ENCODE data around the gene PPM1N.
A peak's percentile ranks its signal among the peaks of the same experiment; 100 is the strongest.

The PPM1N gene

DNA sequence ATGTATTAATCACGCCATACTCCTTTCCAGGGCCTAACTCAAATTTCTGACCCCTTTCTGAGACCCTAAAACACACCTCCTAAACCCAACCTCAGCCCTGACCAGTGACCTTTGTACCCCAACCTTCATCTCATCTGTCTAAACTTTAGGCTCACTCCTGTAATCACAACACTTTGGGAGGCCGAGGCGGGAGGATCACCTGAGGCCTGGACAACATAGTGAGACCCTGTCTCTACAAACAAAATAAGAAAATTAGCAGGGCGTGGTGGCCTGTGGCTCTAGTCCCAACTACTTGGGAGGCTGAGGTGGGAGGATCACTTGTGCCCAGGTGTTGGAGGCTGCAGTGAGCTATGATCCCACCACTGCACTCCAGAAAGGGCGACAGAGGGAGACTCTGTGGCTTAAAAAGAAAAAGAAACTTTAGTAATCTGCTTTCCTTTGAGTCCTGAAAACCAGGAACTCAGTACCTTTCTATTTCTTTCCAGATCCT lies 6.1 kb upstream of the PPM1N start:
- no peak for DNase-seq (ENCODE audit: low read depth in 2 of 2)

DNA sequence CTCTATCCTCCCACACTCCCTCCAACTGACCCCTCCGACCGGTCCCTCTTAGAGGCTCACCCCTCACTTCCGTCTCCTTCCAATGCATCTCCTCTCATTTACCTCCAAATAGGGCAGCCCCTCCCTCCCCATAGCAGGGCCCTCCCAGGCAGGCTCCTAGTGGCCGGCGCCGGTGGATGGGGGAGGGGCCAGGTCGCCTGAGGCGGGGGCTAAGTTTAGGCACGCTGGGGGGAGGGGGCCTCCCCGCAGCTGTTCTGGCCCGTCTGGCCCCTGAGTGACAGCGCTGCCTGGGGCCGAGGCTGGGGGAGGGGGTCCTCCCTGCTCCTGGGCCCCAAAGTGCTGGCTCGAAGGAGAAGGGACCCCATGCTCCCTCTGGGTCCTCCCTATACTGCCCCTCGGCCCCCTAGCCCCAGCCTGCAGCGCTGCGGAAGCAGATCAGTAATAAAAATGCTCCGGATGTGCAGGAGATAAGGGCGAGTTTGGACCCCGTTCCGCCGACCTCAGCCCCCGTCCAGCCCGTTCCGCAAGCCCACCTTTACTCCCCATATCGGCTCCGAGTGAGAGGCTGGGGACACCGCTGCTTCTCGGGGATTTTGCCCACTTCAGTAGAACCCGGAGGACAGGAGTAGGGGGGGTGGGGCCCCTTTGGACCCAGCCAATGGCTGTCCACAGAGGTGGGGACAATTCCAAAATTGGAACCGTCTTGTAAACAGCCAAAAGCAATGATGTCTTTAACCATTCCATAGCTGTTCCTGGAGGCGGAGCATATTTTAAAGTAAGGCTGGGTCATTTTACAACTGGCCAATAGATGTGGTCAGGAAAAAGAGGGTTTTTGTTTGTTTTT lies 5.4 kb upstream of the PPM1N start:
- no peak for DNase-seq (ENCODE audit: low read depth in 2 of 2)

DNA sequence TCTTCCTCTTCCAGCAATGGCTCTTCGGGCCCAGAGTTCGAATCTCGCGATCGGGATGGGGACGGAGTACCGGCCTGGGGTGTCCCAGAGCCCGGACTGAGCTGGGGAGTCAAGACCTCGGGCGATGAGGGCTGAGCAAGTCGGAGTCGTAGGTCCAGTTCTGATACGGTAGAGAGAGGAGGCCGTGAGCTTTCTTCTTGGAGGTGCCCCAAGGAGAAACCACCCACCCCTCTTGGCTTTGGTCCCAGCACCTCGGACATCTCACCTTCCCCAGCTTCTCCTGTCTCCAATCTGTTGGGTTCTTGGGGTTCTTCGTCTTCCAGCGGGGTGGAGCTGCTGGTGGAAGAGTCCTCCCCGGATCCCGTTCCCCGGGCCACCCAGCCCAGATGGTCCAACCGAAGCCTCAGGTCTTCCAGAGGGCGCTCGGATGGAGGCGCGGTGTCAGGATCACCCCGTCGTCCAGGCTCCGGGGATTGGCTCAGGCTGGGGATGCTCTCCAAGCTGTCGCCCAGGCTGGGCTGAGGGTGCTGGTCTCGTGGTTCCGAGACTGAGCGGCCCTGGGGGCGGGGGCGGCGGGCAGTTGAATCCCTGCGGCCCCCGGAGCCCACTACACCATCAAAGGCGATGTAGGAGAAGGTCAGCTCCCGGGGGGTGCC lies 3.9 kb upstream of the PPM1N start:
- no peak for DNase-seq (ENCODE audit: low read depth in 2 of 2)

DNA sequence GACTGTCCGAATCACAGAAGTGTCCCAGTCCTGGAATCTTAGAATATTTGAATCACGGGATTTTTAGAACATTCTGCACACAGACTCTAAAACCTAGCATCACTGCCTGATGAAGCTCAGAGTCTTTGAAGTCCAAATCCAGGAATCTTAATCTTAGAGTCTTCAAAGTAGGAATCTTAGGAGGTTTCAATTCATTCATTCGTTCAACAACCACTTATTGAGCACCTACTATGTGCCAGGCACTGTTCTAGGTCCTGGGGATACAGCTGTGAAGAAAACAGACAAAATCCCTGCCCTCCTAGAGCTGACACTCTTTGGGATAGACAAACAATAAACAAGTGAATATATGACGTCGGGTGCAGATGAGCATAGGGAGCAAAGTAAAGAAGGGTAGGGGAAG lies 3.1 kb upstream of the PPM1N start:
- no peak for DNase-seq (ENCODE audit: low read depth in 2 of 2)

DNA sequence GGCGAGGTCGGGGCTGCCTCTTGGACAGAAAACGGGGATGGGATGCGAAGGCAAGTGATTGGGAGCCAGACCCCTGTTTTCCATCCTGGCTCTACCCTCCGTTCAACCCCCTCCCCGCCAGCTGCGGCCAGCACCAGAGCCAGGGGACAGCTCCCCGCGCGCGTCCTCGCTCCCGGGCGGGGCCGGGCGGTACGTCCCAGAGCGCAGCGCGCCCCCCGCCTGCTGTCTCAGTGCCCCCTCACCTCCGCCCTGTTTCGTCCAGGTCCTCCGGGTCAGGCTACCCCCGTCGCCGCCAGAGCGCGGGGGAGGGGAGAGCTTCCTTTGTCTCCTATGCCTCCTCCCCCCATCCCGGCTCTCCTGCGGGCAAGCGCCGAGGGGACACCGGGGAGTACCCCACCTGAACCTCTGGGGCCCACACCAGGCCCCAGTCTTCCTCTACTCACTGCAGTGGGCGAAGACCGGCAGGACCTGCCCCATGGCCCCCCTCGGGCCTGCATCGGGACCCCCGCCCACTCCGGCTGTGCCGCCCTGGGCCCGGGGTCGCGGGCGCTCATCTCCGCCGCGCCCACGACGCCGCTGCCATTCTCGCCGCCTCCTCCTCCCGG lies 1.8 kb upstream of the PPM1N start:
- no peak for DNase-seq (ENCODE audit: low read depth in 2 of 2)

DNA sequence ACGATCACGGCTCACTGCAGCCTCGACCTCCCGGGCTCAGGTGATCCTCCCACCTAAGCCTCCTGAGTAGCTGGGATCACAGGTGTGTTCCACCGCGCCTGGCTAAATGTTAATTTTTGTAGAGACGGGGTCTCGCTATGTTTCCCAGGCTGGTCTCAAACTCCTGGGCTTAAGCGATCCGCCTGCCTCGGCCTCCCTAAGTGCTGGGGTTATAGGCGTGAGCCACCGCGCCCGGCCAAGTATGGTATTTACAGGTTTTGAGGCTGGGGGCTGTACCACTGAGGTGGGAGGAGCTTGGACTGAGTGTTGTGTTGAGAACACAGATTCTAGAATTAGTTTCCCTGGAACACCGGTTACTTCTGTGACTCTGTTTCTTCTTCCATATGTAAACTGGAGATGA lies 452 bp upstream of the PPM1N start:
- DNase-seq (ENCODE audit: low read depth in 2 of 2) = no peak

DNA sequence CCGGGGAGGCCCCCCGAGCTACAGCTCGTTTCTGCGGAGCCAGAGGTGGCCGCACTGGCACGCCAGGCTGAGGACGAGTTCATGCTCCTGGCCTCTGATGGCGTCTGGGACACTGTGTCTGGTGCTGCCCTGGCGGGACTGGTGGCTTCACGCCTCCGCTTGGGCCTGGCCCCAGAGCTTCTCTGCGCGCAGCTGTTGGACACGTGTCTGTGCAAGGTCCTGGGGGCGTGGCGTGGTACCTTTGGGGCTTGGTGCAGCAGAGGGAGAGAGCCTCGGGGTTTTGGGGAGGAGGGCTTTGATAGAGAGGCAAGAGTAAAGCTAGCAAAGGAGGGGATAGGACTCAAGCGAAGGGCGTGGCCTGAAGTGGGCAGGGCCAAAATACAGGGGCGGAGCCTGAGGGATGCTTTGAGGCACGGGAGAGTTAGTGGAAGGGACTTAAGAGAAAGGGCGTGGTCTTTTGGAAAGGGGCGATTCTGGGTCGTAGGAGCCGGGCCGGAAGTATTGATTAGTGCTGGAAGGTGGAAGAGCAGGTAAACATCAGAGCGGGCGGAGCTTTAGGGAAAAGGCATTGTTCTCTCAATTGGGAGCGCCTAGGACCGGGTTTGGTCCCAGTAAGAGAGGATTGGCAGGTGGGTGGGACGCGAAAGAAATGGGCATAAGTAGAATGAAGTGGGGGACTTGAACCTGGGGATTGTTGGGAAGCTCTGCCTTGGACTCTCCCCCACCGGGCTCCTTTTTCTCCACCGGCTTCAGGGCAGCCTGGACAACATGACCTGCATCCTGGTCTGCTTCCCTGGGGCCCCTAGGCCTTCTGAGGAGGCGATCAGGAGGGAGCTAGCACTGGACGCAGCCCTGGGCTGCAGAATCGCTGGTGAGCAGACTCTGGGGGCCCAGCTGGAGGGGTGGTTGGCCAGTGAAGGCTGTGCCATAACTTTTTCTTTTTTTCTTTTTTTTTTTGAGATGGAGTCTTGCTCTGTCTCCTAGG lies 1.2 kb downstream of the PPM1N start:
- DNase-seq (ENCODE audit: low read depth in 2 of 2) = peak; percentile 53 to 54

DNA sequence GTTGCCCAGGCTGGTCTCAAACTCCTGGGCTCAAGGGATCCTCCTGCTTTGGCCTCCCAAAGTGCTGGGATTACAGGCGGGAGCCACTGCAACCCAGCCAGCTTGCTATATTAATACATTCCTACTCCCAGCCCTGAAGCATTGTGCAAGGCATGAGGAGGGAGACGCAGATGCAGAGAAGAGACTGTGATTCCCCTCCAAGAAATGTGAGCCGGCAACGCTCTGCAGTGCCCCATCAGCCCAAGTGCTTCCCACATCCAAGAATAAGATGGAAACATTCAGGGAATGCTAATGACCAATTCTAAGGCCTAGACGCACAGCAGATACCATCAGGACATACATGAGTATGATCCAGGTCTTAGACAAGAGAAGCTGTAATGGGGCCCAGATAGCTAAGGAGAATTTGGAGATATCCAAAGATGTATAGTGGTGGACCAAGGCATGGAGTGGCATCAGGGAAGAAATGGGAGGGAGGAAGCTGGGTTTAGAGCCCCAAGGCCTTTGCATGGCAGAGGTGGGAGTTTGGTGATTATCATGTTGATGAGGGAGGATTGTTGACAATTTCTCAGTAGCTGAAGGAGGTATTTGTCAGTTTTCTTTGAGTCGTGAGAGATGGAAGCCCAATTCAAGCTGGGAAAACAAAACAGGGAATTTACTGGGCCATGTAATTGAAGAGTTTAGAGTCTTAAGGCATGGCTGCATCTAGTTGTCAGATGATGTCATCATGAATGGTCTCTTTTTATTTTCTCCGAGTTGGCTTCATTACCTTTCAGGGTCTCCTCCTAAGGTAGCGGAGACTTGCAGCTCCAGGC lies 2.9 kb downstream of the PPM1N start:
- no peak for DNase-seq (ENCODE audit: low read depth in 2 of 2)

DNA sequence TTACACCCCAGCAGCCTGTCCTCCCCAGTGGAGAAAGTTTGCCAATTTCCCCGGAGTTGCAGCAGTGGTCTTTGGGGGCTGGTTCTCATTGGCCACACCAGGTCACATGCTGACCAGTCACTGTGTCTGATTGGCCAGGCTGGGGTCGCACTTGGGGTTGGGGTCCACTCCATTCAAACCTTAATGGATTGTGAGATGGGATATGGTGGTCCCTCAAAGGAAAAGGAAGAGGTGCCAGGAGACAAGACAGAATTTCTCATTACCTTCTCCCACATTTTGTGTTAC lies 3.4 kb downstream of the PPM1N start:
- DNase-seq (ENCODE audit: low read depth in 2 of 2) = no peak

DNA sequence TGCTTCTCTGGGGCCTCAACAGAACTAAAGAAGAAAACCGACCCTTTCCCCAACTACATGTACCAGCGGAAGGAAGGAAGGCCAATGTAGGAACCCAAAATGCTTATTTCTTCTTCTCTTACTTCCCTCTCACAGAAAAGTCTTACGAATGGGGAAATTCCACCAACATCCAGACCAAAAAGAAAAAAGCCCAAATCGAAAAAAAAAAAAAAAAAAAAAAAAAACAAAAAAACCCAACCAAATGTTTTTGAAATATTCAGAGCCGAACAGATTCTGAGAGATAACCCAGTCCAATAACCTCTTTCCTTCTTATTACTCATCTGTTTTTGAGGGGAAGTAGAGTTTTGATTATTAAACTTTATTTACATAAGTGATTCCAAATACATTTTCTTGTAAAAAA lies 3.9 kb downstream of the PPM1N start:
- no peak for DNase-seq (ENCODE audit: low read depth in 2 of 2)

DNA sequence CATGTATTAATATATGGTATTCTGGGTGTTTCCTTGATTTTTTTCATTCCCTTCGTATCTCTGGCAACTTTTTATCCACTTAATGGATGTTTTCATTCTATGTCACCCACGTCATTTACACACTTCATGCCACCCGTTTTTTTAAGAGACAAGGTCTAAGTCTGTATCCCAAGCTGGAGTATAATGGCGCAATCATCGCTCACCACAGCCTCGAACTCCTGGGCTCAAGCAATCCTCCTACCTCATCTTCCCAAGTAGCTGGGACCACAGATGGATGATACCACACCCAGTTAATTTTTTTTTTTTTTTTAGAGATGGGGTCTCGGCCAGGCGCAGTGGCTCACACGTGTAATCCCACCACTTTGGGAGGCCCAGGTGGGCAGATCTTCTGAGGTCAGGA lies 5.7 kb downstream of the PPM1N start:
- no peak for DNase-seq (ENCODE audit: low read depth in 2 of 2)

DNA sequence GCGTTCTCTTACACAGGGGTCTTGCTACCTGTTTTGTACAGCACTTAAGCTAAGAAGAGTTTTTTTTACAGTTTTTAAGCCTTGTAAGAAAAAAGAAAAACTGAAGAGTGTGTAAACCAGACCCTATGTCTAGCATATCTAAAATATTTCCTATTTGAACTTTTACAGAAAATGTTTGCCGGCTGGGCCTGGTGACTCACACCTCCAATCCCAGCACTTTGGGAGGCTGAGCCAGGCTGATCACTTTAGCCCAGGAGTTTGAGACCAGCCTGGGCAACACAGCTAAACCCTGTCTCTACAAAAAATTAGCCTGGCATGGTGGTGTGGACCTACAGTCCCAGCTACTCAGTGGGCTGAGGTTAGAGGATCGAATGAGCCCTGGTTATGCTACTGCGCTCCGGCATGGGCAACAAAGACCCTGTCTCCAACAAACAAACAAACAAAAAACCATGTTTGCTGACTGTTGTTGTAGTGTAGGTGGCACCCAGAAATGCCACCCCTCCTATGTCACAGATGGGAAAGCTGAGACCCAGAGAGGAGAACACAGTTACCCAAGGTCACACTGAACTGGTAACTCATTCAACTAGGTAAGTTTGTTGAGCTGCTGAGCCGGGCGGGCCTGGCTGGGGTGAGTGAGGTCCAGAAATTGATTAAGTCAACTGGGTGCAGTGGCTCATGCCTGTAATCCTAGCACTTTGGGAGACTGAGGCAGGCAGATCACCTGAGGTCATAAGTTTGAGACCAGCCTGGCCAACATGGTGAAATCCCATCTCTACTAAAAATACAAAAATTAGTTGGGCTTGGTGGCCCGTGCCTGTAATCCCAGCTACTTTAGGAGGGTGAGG lies 7.1 kb downstream of the PPM1N start:
- no peak for DNase-seq (ENCODE audit: low read depth in 2 of 2)

DNA sequence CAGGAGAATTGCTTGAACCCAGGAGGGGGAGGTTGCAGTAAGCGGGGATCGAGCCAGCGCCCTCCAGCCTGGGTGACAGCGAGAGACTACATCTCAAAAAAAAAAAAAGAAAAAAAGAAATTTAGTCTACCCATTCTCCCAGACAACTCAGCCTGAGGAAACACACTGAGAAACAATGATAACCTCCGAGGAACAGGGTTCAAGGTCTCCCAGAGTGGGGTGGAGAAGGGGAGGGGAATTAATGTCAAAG lies 7.7 kb downstream of the PPM1N start:
- no peak for DNase-seq (ENCODE audit: low read depth in 2 of 2)

DNA sequence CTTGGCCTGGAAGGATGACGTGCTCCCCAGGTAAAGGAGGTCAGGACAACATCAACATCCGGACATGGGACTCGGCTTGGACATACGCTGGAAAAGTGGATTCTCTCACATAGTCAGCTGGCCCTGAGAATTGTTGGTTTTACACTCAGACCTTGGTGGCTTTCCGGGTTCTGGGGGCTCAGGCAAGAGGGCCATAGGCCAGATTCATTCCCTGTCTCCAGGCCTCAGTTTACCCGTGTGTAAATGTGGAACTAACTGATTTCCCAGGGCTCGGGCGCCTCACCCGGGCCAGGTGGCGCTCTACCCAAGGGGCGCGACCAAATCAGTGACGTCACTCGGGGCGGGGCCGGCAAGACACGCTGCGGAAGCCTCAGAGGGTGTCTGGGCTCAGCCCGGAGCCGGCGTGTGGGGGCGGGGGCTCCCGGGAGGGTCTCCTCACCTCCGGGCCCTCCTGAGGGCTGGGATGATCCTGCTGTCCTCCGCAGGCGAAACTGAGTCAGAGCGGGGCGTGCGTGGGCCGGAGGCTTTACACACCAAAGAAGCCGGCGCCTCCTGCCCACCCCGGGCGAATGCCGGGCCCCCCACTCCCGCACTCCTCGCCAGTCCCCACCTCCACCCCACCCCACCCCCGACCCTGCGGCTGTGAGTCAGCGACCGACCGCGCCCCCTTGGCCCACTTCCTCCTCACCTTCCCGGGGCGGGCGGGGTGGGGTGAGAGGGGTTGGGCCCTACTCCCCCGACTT lies 8.2 kb downstream of the PPM1N start:
- DNase-seq (ENCODE audit: low read depth in 2 of 2) = peak; percentile 98 to 100

DNA sequence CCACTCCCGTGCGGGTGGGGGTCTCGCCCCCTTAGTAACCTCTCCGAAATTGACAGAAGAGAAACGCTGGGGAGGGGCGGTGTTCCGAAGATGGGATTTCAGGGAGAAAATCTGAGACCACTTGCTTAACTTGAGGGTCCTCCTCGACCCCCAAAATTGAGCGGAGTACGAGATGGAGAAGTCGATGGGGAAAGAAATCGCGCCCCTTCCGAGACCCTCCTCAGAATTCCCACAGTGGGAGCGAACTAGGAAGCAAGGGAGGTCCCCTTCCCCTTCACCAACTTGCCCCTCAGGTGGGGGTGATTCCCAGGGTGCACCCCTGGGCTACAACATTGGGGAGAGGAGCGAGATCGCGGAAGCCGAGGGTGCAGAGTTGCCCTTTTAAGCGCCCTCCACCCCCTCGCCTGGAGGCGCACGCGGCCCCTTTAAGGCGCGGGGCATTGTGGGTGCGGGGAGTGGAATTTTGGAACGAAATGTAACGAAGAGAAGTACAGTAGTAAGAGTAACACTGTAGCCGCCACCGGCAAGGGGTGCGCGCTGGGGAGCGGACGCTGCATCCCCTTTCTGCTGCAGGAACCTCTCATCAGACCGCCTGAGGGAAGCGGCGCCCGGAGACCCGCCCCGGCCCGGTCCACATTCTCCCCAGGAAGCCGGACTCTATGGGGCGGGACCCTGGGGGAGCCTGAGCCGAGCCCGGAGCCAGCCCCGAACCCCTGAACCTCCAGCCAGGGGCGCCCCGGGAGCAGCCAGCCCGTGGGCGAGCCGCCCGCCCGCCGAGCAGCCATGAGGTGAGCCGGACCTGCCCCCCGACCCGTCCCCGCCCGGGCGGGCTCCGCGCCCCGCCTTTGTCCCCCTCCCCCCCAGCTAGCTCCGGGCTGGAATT lies 9.0 kb downstream of the PPM1N start, which contains the start of gene VASP:
Gene VASP, plus strand, starts transcription at position 491 of the 883 bp plus-strand sequence. Its CDS starts 293 bp downstream, at position 784.
- DNase-seq (ENCODE audit: low read depth in 2 of 2) = peak; percentile 87 to 90

DNA sequence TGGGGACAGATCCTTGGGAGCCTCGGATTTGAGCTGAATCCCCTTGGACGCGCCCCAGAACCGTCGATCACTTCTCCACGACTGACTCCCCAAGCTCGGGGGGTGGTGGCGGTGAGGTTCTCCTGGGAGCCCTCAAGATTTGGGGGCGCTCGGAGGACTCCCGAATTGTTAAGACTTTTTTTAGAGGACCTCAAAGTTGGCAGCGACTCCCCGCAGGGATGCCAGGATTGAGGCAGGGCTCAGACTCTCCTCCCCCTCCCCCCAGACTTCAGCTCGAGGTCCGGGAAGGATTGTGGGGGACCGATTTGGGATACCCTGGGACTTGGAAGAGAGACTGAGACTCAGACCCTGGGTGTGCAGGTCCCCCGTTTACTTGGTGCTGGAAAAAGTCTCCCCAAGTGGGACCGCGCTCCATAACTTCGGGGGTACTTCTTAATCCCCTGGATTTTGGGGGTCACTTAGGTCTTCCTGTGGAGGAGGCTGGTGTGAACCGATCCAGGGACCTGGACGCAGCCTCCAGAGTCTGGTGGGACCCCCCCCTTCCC lies 9.7 kb downstream of the PPM1N start:
- DNase-seq (ENCODE audit: low read depth in 2 of 2) = no peak

DNA sequence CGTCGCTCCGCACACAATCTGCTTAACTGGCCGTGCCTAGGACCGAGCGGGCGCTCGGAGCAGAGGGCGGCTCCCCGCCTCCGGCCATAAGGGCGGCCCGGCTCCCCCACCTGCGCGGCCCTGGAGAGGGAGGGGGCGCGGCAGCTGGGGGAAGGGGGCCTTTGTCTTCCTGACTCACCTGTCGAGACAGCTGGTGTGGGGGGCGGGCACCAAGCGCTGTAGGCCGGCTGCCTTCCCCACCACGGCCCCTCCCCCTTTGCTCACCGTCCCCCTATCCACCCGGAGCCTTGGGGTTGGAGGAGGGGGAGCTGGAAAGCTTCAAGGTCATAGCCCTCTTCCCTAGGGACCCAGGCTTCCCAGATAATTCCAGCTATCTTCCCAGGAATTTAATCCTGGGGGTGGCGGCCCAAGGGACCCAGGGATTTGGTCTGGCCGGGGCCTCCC lies 10.2 kb downstream of the PPM1N start:
- peak in 1 of 2 donors; percentile 61 for DNase-seq (ENCODE audit: low read depth in 2 of 2)
